ENCODE results near the gene GPRIN2.

- TF ChIP-seq, protein P1, sequence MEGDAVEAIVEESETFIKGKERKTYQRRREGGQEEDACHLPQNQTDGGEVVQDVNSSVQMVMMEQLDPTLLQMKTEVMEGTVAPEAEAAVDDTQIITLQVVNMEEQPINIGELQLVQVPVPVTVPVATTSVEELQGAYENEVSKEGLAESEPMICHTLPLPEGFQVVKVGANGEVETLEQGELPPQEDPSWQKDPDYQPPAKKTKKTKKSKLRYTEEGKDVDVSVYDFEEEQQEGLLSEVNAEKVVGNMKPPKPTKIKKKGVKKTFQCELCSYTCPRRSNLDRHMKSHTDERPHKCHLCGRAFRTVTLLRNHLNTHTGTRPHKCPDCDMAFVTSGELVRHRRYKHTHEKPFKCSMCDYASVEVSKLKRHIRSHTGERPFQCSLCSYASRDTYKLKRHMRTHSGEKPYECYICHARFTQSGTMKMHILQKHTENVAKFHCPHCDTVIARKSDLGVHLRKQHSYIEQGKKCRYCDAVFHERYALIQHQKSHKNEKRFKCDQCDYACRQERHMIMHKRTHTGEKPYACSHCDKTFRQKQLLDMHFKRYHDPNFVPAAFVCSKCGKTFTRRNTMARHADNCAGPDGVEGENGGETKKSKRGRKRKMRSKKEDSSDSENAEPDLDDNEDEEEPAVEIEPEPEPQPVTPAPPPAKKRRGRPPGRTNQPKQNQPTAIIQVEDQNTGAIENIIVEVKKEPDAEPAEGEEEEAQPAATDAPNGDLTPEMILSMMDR (IDR thresholded peaks at IDR 0.05; ENCODE audit: low read depth, low read length, poor library complexity, severe bottlenecking): no peak
- no peak for TF ChIP-seq EZH2phosphoT487 (IDR thresholded peaks at IDR 0.05; ENCODE audit: borderline replicate concordance, low read length)
Measured at GRCh38 chr10:46516660-46517416, 39.6 kb downstream of the GPRIN2 start.

Measured in DOHH2 (cell line).